NCI-H1694 treated with DMSO at 0.1 percent for 48 hours (cell line): ENCODE results near the gene C12orf54.
"Not testable (repeated sequence)": the region's sequence is repeated elsewhere in the genome, so short reads cannot be mapped to it uniquely, and the experiment has no call there.

Experiments used
- DNase-seq: peaks from one replicate; lab custom pipeline; 2025; lab: John Stamatoyannopoulos, UW

The C12orf54 gene

GRCh38 chr12:48510111-48510510 lies 27.8 kb downstream of the C12orf54 start:
- no peak for DNase-seq

GRCh38 chr12:48512855-48513254 lies 30.6 kb downstream of the C12orf54 start:
- DNase-seq, result no peak

GRCh38 chr12:48514728-48515127 lies 32.4 kb downstream of the C12orf54 start:
- DNase-seq, result no peak

- not testable (repeated sequence) for DNase-seq
Measured at GRCh38 chr12:48520381-48520780, 38.1 kb downstream of the C12orf54 start.

- DNase-seq, result no peak
Measured at GRCh38 chr12:48525332-48525731, 43.0 kb downstream of the C12orf54 start, which contains the start of gene OR8S1. OR8S1 (plus strand) TSS chr12:48525632; CDS start chr12:48525632, 0 bp downstream.

GRCh38 chr12:48527891-48528670 lies 45.8 kb downstream of the C12orf54 start:
- no peak for DNase-seq

- no peak for DNase-seq
Measured at GRCh38 chr12:48532601-48533000, 50.3 kb downstream of the C12orf54 start.

GRCh38 chr12:48536602-48537001 lies 54.3 kb downstream of the C12orf54 start:
- no peak for DNase-seq

GRCh38 chr12:48542300-48542928 lies 60.1 kb downstream of the C12orf54 start:
- DNase-seq, result no peak

- no peak for DNase-seq
Measured at GRCh38 chr12:48545833-48546469, 63.7 kb downstream of the C12orf54 start.
